Neural progenitor cell (in vitro differentiated cells): ENCODE data around the gene MGAM2. TPM values are rescaled to one million over a fixed set of nuclear protein-coding genes. Genes with fewer than 3 reads are reported as not detected.

Source experiments
- DNase-seq: peaks from one replicate; pipeline ENCODE4 v3.0.0-alpha.2; 2016; ENCODE audit warnings: low spot score
- H2AFZ ChIP-seq: fragments of 200-600 bp; sonication (generic); replicated peaks from 2 replicates; pipeline ENCODE4 v1.6.1; 2016; ENCODE audit warnings: antibody characterized with exemption
- H3F3A ChIP-seq: fragments of 200-600 bp; sonication (generic); 2 replicates; pipeline ENCODE4 v1.6.1; 2016; ENCODE audit warnings: antibody characterized with exemption, low read depth
- H3K27ac ChIP-seq: fragments of 200-600 bp; sonication (generic); 2 replicates; pipeline ENCODE4 v1.5.1; 2016; ENCODE audit warnings: mild to moderate bottlenecking
- H3K27me3 ChIP-seq: fragments of 200-600 bp; sonication (generic); 2 replicates; pipeline ENCODE4 v1.6.1; 2016; ENCODE audit warnings: mild to moderate bottlenecking, moderate library complexity
- H3K36me3 ChIP-seq: fragments of 200-600 bp; sonication (generic); 2 replicates; pipeline ENCODE4 v1.5.1; 2016
- H3K4me1 ChIP-seq: fragments of 200-600 bp; sonication (generic); 2 replicates; pipeline ENCODE4 v1.6.1; 2016; ENCODE audit warnings: mixed run types
- H3K4me2 ChIP-seq: fragments of 200-600 bp; sonication (generic); 2 replicates; pipeline ENCODE4 v1.6.1; 2016
- H3K4me3 ChIP-seq: fragments of 200-600 bp; sonication (generic); 2 replicates; pipeline ENCODE4 v1.5.1; 2016
- H3K79me2 ChIP-seq: fragments of 200-600 bp; sonication (generic); 2 replicates; pipeline ENCODE4 v1.6.1; 2016; ENCODE audit warnings: low read depth
- H3K9ac ChIP-seq: fragments of 200-600 bp; sonication (generic); 2 replicates; pipeline ENCODE4 v1.6.1; 2016
- H3K9me3 ChIP-seq: fragments of 200-600 bp; sonication (generic); 2 replicates; pipeline ENCODE4 v1.5.1; 2016; ENCODE audit warnings: low read depth
- H4K20me1 ChIP-seq: fragments of 200-600 bp; sonication (generic); 2 replicates; pipeline ENCODE4 v1.6.1; 2016; ENCODE audit warnings: low read depth
- H3K27ac Mint-ChIP-seq: 3 replicates; pipeline ENCODE4 v1.8.0; 2021; ENCODE audit warnings: mixed read lengths
- H3K27me3 Mint-ChIP-seq: 2 replicates; pipeline ENCODE4 v1.8.0; 2022; ENCODE audit warnings: low read depth, mild to moderate bottlenecking, inconsistent platforms, moderate library complexity, mixed read lengths; ENCODE audit not compliant: insufficient read depth
- H3K36me3 Mint-ChIP-seq: 3 replicates; pipeline ENCODE4 v1.8.0; 2021; ENCODE audit warnings: mixed read lengths
- H3K4me1 Mint-ChIP-seq: 3 replicates; pipeline ENCODE4 v1.8.0; 2021; ENCODE audit warnings: mixed read lengths
- H3K4me3 Mint-ChIP-seq: 3 replicates; pipeline ENCODE4 v1.8.0; 2021; ENCODE audit warnings: mild to moderate bottlenecking, moderate library complexity, mixed read lengths
- H3K9me3 Mint-ChIP-seq: 3 replicates; pipeline ENCODE4 v1.8.0; 2020; ENCODE audit warnings: mixed read lengths
- CTCF ChIP-seq: fragments of 200-600 bp; sonication (generic); IDR thresholded peaks from 2 replicates; pipeline ENCODE4 v1.5.1; 2017; ENCODE audit warnings: antibody characterized with exemption, mild to moderate bottlenecking
- EZH2 ChIP-seq: fragments of 200-600 bp; sonication (generic); IDR thresholded peaks from 2 replicates; pipeline ENCODE4 v1.6.1; 2017; ENCODE audit warnings: antibody characterized with exemption, mild to moderate bottlenecking, moderate library complexity
- EZH2phosphoT487 ChIP-seq: fragments of 200-600 bp; sonication (generic); IDR thresholded peaks from 2 replicates; pipeline ENCODE4 v1.6.1; 2017; ENCODE audit warnings: antibody characterized with exemption
- total RNA-seq: library from RNA; depleted of rRNA; stranded (reverse); fragments of >200 nt; gene quantifications from 2 replicates; pipeline ENCODE4 v1.2.3, GENCODE V29; 2015; ENCODE audit warnings: low replicate concordance

MGAM2 gene
- total RNA-seq, 1 donor from 2014 or later, result 0.04 TPM

- no peaks in the 10 kb centered on the region for H3K36me3 ChIP-seq
- TF ChIP-seq EZH2 (no peak), EZH2phosphoT487 (no peak), CTCF (no peak)
- no peak overlapping the region for H3K4me3 Mint-ChIP-seq
Measured at GRCh38 chr7:142123184-142123583, 11.7 kb downstream of the MGAM2 start.

GRCh38 chr7:142125256-142125955, 13.9 kb downstream of the MGAM2 start:
- Mint-ChIP-seq H3K27me3 (no peaks in the 10 kb centered on the region), H3K9me3 (no peaks in the 10 kb centered on the region), H3K27ac (no peak overlapping the region), H3K36me3 (no peaks in the 10 kb centered on the region), H3K4me3 (no peak overlapping the region), H3K4me1 (no peaks in the 10 kb centered on the region)
- Histone ChIP-seq H3K4me2 (no peak overlapping the region), H3K27ac (no peak overlapping the region), H3K27me3 (no peaks in the 10 kb centered on the region), H4K20me1 (no peaks in the 10 kb centered on the region), H3K4me3 (no peak overlapping the region), H3K9ac (no peak overlapping the region), H3K79me2 (no peaks in the 10 kb centered on the region), H2AFZ (no peak overlapping the region), H3F3A (no peaks in the 10 kb centered on the region), H3K9me3 (no peaks in the 10 kb centered on the region), H3K36me3 (no peaks in the 10 kb centered on the region), H3K4me1 (no peaks in the 10 kb centered on the region)
- no peak for DNase-seq
- TF ChIP-seq EZH2 (no peak), CTCF (no peak), EZH2phosphoT487 (no peak)

More at GRCh38 chr7:142123184-142123583, 11.7 kb downstream of the MGAM2 start:
- H3K36me3 Mint-ChIP-seq, result no peaks in the 10 kb centered on the region
- Histone ChIP-seq H3K4me2 (no peak overlapping the region), H3F3A (no peaks in the 10 kb centered on the region), H3K4me1 (no peaks in the 10 kb centered on the region), H3K9me3 (no peaks in the 10 kb centered on the region), H4K20me1 (no peaks in the 10 kb centered on the region), H3K9ac (no peak overlapping the region), H3K79me2 (no peaks in the 10 kb centered on the region), H2AFZ (no peak overlapping the region), H3K27me3 (no peaks in the 10 kb centered on the region), H3K4me3 (no peak overlapping the region), H3K27ac (no peak overlapping the region)
- no peak for DNase-seq
- H3K27me3 Mint-ChIP-seq, result no peaks in the 10 kb centered on the region
- H3K27ac Mint-ChIP-seq, result no peak overlapping the region
- H3K4me1 Mint-ChIP-seq, result no peaks in the 10 kb centered on the region
- no peaks in the 10 kb centered on the region for H3K9me3 Mint-ChIP-seq

- Histone ChIP-seq H3K9ac (no peak overlapping the region), H3K27me3 (no peaks in the 10 kb centered on the region), H3F3A (peaks cover 5% of the 10 kb centered on the region), H3K27ac (no peak overlapping the region), H4K20me1 (no peaks in the 10 kb centered on the region), H3K4me2 (no peak overlapping the region), H3K4me1 (no peaks in the 10 kb centered on the region), H3K36me3 (no peaks in the 10 kb centered on the region), H3K79me2 (no peaks in the 10 kb centered on the region), H2AFZ (no peak overlapping the region), H3K9me3 (no peaks in the 10 kb centered on the region), H3K4me3 (no peak overlapping the region)
- DNase-seq, result no peak
- no peaks in the 10 kb centered on the region for H3K36me3 Mint-ChIP-seq
- no peak overlapping the region for H3K4me3 Mint-ChIP-seq
- H3K4me1 Mint-ChIP-seq, result no peaks in the 10 kb centered on the region
- H3K27ac Mint-ChIP-seq, result no peak overlapping the region
- no peak for TF ChIP-seq EZH2phosphoT487
- TF ChIP-seq CTCF, result no peak
- no peak for TF ChIP-seq EZH2
- H3K9me3 Mint-ChIP-seq, result no peaks in the 10 kb centered on the region
- H3K27me3 Mint-ChIP-seq, result no peaks in the 10 kb centered on the region
Measured at GRCh38 chr7:142130267-142130666, 18.7 kb downstream of the MGAM2 start.
